NCI-H446 (cell line): ENCODE results near the gene ACVR1B.

ENCODE experiments used
- DNase-seq, 2 experiments: peaks; one replicate each; lab custom pipeline; 2025; lab: John Stamatoyannopoulos, UW

The ACVR1B gene

DNA sequence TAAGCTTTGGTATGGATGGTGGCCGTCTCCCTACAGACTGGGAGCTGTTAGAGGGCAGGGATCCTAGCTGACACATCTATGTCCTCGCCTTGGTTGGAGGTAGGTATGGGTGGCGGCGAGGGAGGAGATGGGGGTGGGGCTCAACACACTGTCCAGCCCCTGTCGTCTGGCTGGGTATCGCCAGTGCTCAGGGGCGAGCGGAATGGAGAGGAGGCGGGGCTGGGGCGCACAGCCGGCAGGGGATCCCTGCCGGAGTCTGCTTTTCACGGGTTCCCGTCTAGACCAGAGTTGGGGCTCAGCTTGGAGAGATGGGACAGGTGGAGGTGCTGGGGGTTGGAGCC, 71.3 kb downstream of the ACVR1B start:
- DNase-seq, result no peak

GRCh38 chr12:52023182-52023975, 71.9 kb downstream of the ACVR1B start:
- DNase-seq, result peak; percentile 48 to 80

GRCh38 chr12:52023976-52024688, 72.6 kb downstream of the ACVR1B start:
- peak in 1 of 2 experiments; percentile 45 for DNase-seq

DNA sequence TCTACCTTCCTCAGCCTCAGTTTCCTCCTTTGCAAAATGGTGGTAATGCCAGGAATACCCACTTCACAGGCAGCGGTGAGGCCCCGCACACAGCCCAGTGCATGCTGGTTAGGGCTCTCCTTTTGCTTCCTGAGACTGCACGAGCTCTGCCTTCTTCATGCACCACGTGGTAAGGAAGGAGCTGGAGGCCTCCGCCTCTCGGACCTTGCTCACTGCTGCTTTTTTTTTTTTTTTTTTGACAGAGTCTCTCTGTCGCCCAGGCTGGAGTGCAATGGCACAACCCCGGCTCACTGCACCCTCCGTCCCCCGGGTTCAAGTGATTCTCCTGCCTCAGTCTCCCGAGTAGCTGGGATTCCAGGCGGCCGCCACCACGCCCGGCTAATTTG, 73.3 kb downstream of the ACVR1B start:
- no peak for DNase-seq

- DNase-seq, result no peak
These were observed 74.8 kb downstream of the ACVR1B start for GRCh38 chr12:52026263-52026662.

DNA sequence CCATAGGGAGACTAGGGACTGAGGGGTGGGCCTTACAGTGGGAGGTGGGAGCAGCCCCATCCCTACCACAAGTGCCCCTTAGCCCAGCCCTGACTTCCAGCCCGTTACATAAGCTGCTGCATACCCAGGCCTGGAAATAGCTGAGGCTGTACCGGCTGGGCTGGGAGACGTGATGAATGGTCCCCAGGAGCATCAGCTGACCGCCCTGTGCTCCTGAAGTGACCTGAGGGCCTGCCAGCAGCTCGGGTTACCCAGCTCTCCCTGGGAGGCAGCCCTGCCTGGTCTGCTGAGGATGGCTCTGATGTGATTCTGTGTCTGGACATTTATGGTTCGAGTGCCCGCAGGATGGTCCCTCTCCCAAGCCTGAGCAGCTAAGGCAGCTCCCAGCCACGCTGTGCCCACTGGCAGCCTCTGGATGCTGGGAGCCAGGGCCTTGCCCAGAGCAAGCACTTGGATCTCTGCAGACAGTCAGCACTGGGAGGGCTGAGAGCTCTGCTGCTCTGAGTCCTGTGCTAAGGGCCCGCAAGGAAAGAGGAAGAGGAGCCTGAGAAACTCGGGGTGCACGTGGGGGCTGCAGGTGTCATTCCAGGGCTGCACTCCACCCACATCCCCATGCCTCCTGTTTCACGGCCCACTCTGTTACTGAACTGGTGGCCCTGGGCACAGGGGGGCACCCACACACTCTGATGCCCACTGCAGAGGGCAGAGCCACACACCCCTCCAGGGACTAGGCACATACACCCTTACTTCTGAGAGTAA, 75.8 kb downstream of the ACVR1B start:
- no peak for DNase-seq

DNA sequence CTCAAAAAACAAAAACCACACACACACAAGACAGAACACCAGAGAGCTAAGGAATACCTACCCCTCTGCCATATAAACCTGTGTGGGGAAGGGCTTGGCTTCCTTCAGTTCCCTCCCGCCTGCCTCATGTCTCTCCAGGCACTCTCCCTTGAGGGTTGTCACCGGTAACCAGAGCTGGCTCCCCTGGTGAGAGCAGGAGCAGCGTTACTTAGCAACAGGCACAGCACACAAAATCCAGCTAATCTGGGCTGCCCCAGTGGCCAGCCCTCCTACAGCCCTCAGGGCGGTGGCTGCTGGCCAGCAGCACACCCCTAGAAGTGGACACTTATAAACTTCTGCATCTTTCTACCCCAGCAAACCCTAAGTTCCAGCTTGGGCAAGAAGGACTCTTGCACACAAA, 78.2 kb downstream of the ACVR1B start:
- no peak for DNase-seq

DNA sequence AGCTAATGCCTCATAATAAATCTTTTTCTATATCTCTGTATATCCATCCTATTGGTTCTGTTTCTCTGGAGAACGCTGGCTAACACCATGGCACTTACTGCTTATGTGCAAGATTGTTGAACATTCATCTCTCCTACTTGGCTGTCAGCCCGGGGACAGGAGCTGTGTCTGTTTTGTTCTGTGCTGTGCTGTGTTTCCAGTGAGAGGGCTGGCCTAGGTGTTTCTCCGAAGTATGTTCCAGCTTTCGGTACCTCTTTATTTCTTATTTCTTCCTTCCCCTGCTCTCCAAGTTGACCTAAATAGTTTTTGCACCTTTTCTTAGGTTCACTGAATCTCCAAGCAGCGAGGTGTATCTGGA, 80.9 kb downstream of the ACVR1B start:
- peak in 1 of 2 experiments; percentile 37 for DNase-seq

- DNase-seq, result peak; percentile 89 to 96
These were observed 81.4 kb downstream of the ACVR1B start for GRCh38 chr12:52032804-52033445.

DNA sequence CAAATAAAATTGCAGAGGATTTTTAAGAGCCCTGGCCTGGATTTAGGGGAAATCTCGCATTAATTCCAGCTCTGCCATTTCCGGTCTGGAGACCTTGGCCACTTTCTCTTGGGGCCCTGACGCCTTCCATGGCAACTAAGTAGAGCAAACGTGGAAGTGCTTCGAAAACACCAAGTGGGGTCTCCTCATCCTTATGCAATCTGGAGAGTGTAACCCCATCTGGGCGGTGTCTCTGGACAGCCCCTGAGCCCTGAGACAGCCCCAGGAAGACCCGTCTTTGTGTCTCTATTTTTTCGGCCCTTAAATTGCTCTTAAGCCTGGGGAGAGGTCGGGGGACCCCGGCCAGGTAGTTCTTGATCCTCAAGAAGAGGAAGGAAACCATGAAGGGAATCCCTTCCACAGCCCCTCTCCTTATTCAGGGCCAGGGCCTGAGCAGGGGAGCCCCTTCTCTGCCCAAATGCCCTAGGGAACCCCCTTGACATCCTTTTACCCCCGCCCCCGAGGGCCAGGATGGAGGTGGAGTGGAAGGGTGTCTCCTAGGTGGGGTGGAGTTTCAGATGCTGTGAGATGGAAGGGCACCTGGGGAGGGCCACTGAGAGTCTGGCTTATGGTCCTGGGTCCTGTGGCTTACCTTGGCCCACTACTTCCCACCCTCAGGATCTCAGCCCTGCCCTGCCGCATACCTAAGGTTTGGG, 82.1 kb downstream of the ACVR1B start:
- DNase-seq, result no peak

GRCh38 chr12:52035190-52035589, 83.7 kb downstream of the ACVR1B start:
- DNase-seq, result no peak

DNA sequence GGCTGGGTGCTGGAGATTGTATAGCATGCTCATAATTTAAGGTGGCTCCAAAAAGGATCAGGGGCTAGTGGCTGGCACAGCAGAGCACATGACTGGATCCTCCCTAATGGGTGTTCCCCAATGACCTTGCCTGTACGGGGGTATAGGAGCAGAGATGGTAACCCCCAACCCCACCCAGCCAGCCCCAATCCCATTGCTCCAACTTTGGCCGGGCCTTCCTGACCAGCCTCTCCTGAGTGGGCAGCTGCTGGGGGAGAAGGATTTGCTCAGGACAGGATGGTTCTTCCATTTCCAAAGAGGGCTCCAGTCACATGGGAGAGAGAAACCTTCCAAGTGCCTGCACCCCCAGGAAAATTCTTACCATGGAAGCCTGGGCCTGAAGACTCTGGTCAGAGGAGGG, 84.4 kb downstream of the ACVR1B start:
- DNase-seq, result no peak

DNA sequence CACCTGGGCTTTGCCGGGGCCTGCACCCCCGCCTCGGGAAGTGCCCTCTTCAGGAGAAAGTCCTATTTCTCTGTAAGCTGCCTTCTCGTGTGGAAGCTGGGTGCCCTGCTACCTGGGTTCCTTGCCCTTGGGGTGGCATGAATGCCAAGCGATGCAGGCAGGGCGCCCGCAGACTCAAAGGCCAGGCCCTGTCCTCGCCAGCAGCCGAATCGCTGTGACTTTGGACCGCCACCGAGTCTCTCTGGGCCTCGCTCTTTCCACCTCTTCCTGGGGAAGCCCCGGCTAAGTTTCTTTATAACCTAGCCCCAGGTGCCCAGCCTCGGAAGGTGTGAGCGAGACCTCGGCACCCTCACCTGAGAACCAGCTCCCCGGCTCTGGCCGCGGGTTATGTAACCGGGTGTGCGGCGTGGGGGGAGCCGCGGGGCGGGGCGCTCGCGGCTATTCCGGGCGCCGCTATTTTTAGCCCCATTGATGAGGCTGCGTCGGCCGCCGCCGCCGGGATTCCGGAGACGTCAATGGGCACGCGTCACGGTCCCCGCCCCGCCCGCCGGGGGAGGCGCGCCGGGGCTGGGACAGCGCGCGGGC, 85.2 kb downstream of the ACVR1B start:
- peak in 1 of 2 experiments; percentile 23 for DNase-seq

DNA sequence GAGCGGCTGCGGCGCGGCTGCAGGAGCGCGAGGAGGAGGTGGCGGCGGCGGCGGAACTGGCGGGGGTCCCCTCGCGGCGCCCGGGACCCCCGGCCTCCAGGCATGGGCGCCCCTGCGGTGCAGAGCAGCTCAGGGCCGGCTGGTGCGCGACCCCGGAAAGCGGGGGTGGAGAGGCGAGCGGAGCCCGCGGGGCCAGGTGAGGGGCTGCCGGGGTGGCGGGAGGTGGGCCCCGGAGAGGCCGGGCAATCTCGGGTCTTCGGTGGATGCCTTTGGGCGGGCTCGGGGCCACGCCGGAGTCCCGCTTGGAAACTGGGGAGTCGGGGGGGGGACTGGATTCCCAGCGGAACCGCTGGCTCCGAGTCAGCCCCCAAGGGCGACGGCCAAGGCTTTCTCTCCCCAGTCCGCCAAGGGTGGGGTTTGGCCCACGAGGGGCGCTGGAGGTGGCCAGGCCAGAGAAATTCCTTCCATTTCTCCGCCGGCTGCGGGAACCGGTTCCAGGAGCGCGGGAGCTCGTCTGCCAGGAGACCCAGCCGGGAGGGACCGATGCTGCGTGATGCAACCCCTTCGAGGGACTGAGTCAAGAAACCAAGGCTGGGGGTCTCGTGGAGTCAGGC, 85.9 kb downstream of the ACVR1B start:
- no peak for DNase-seq

DNA sequence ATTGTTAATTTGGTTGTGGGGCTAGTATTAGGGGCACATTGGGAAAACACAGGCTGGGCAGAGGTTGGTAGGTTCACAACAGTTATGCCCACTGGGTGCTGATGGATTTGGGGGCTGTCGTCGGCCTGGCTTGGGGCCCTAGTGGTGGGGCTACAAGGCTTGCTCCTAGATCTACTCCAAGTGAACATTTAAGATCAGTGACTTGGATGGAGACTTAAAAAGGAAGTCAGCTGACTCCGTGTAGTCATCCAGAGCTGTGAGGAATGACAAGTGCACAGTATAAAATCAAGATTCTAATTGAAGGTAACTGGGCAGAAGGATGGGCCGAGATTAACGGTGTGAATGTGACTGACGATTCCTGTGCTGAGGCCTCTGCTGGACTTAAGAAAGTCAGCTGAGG, 86.9 kb downstream of the ACVR1B start:
- DNase-seq, result no peak

GRCh38 chr12:52041035-52041434, 89.5 kb downstream of the ACVR1B start:
- no peak for DNase-seq

- peak in 1 of 2 experiments; percentile 42 for DNase-seq
These were observed 90.2 kb downstream of the ACVR1B start for GRCh38 chr12:52041695-52042123.

GRCh38 chr12:52042706-52043385, 91.3 kb downstream of the ACVR1B start:
- no peak for DNase-seq

DNA sequence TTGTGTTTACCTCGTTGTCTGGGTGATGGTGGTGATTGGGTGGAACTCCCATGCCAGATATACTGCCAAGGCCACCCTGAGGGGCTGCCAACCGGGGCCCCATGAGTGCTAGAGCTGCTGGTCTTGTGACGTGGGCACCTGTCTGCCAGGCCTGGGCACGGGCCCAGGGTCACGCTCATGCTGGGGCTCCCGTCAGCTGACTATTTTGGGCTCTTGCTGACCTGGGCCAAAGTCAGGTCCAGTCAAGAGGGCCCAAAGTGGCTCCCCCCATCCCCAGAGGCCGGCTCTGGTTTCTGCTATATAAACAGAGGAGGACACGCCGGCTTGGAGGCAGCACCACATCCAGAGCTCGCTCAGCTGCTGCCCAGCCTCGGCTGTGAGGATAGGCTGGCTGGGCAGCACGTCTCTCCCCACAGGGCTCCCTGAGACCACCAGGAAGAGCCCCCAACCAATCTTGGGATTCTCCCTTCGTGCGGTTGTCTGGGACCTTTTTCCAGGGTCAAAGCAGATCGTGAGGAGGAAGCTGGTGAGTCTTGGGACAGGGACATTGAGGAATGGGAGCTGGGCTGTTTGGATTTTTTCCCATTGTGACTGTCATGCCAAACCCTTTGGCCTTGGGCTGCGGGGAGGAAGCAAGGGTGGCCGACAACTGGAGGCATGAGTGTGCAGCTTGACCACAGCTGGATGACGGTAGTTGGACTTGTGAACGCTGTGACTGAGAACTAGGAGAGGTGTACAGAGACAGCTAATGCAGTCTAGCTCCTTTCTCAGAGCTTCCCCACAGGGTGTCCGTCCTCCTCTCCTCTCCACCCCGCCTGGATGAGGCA, 92.1 kb downstream of the ACVR1B start:
- no peak for DNase-seq
